Suprapubic skin (tissue), 4 donors: ENCODE data around the gene TMEM131.

ENCODE experiments used
- CTCF ChIP-seq, 2 donors: fragments of 200-600 bp in 1 of 2; fragments of 450-650 bp in 1 of 2; sonication (generic) in 1 of 2; IDR thresholded peaks; one replicate each; pipeline ENCODE4 v1.5.1; 2016 to 2019; ENCODE audit warnings: antibody characterized with exemption in 2 of 2, mild to moderate bottlenecking in 1 of 2, moderate library complexity in 1 of 2
- POLR2A ChIP-seq, 2 donors: fragments of 450-650 bp; IDR thresholded peaks; one replicate each; pipeline ENCODE4 v1.6.1; 2017; ENCODE audit warnings: antibody characterized with exemption in 2 of 2, mild to moderate bottlenecking in 2 of 2, moderate library complexity in 2 of 2
- POLR2AphosphoS5 ChIP-seq, 3 donors: sonication (generic); formaldehyde crosslinking; IDR thresholded peaks; one replicate each; pipeline ENCODE4 v1.6.1; 2017; ENCODE audit warnings: antibody characterized with exemption in 3 of 3

GRCh38 chr2:97831121-97831520 lies 164.6 kb downstream of the TMEM131 start:
- TF ChIP-seq CTCF (IDR thresholded peaks at IDR 0.05): no peak
- no peak for TF ChIP-seq POLR2AphosphoS5 (IDR thresholded peaks at IDR 0.05)
- TF ChIP-seq POLR2A (IDR thresholded peaks at IDR 0.05): no peak
